Gastroesophageal sphincter (tissue), 3 donors: ENCODE data around the gene GOLM1.

Source experiments
- CTCF ChIP-seq, 4 experiments: fragments of 200-600 bp in 2 of 4; fragments of 450-650 bp in 2 of 4; sonication (generic) in 1 of 4; IDR thresholded peaks; one replicate each; pipeline ENCODE4 v1.5.1; 2017 to 2019; ENCODE audit warnings: antibody characterized with exemption in 4 of 4, mild to moderate bottlenecking in 2 of 4, moderate library complexity in 2 of 4
- POLR2A ChIP-seq, 2 donors: fragments of 450-650 bp; IDR thresholded peaks; one replicate each; pipeline ENCODE4 v1.6.1; 2017; ENCODE audit warnings: antibody characterized with exemption in 2 of 2, mild to moderate bottlenecking in 2 of 2, moderate library complexity in 1 of 2
- POLR2AphosphoS5 ChIP-seq: sonication (generic); formaldehyde crosslinking; IDR thresholded peaks from one replicate; pipeline ENCODE4 v1.6.1; 2017; ENCODE audit warnings: antibody characterized with exemption

- TF ChIP-seq CTCF (IDR thresholded peaks at IDR 0.05) (no peak), POLR2A (IDR thresholded peaks at IDR 0.05) (no peak), POLR2AphosphoS5 (no peak)
Measured at GRCh38 chr9:86069206-86069869, 30.0 kb downstream of the GOLM1 start.
